ENCODE data around the gene PSMD10. TPM values are rescaled to one million over a fixed set of nuclear protein-coding genes. Genes with fewer than 3 reads are reported as not detected.

Gene PSMD10
- total RNA-seq = 188 and 203 TPM in 2 replicates

GRCh38 chrX:108091264-108091877, at the start of gene PSMD10, which contains the start of gene ATG4A:
Gene PSMD10, minus strand, starts transcription at chrX:108091542. Its CDS starts 22 bp downstream, at chrX:108091520.
Gene ATG4A, plus strand, starts transcription at chrX:108091778. Its CDS starts 49 bp downstream, at chrX:108091827.

GRCh38 chrX:108044554-108045256, 46.6 kb downstream of the PSMD10 start, which contains the start of gene VSIG1:
Gene VSIG1, plus strand, starts transcription at chrX:108045065. Its CDS starts 66 bp downstream, at chrX:108045131.

Other genes starting within 250 kb of the PSMD10 start
- not detected in 2 replicates for gene TEX13B, start 109.2 kb downstream of the PSMD10 start, total RNA-seq
- 0.46 and 0.97 TPM in 2 replicates for gene VSIG1, start 46.5 kb downstream of the PSMD10 start, total RNA-seq
- gene ATG4A, start 236 bp upstream of the PSMD10 start, total RNA-seq = 40.3 and 44.7 TPM in 2 replicates

Data from epithelial cell of umbilical artery (primary cell).